NCI-H82 (cell line): ENCODE data around the gene OR5H1.
"Not testable (repeated sequence)": the region's sequence is repeated elsewhere in the genome, so short reads cannot be mapped to it uniquely, and the experiment has no call there.

ENCODE experiments used
- DNase-seq: peaks from one replicate; lab custom pipeline; 2025; lab: John Stamatoyannopoulos, UW

Gene OR5H1

GRCh38 chr3:98130421-98130820 is at the start of gene OR5H1:
Gene OR5H1 (plus strand): TSS chr3:98130721. CDS start chr3:98132698, 1,977 bp downstream.
- DNase-seq: no peak

DNA sequence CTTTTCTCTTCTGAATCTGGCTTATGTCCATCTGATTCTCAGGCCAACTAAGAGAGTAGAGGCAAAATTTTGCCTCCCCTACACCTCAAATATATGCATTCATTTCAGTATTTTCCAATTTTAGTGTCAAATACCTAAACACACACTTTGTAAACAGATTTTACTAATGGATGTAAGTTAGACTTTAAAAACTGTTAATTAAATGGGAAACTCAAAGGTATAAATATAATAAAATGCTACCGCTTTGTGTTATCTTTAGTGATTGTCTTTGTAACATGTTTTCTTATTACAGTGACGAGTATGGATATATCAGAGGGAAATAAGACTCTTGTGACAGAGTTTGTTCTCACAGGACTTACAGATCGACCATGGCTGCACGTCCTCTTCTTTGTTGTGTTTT is 43.6 kb upstream of the OR5H1 start, which contains the start of gene OR5AC2:
TSS of gene OR5AC2 (plus strand) at position 301 of the 400 bp plus-strand sequence. CDS start at position 301, 0 bp downstream.
- no peak for DNase-seq

- peak; percentile 72 for DNase-seq
Observed at GRCh38 chr3:98095882-98096281, 34.6 kb upstream of the OR5H1 start.

DNA sequence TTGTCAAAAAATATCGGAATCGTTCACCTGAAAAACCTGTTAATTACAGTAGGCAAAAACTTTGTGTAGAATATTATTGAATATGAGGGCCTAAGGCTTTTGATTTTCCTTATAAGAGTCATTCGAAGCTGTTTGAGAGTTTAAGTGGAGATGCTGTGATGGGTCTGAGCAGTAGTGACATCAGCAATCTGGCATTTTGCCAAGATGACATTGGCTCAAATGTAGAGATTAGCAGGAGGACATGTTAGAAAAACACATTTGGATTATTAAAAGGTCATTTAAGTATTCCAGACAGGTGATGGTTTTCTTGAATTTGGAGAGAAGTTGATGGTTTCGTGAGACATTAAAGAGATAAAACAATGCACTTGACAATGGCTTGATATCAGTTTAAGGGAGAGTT is 30.7 kb upstream of the OR5H1 start:
- peak; percentile 68 for DNase-seq

DNA sequence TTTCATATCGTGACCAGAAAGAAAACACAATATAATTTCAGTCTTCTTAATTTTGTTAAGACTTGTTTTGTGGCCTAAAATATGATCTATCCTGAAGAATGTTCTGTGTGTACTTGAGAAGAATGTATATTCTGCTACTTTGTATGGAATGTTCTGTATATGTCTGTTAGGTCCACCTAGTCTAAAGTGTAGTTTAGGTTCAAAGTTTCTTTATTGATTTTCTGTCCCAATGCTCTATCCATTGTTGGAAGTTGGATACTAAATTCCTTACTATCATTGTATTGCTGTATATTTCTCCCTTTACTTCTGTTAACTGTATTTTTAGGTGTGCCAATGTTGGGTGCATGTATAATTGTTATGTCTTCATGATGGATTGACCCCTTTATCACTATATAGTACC is 22.4 kb upstream of the OR5H1 start:
- no peak for DNase-seq

GRCh38 chr3:98109807-98110549 is 20.5 kb upstream of the OR5H1 start:
- no peak for DNase-seq

DNA sequence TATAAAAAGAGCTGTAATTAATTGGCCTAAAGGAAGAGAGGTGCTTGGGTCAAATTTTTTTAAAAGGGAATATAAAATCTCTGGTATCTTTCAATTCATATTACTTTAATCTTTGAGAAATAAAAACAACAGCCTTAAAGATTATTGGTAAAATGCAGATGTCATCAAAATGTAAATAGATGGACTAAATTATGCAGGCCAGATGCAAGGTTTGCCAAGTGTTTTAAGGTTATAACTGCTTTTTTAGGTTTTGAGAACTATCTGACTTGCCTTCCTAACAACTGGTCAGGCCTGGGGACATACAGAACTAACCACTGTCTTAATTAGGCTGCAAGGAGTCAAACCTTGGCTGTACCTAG is 20.0 kb upstream of the OR5H1 start:
- no peak for DNase-seq

GRCh38 chr3:98114264-98114663 is 16.3 kb upstream of the OR5H1 start:
- DNase-seq: peak; percentile 23

DNA sequence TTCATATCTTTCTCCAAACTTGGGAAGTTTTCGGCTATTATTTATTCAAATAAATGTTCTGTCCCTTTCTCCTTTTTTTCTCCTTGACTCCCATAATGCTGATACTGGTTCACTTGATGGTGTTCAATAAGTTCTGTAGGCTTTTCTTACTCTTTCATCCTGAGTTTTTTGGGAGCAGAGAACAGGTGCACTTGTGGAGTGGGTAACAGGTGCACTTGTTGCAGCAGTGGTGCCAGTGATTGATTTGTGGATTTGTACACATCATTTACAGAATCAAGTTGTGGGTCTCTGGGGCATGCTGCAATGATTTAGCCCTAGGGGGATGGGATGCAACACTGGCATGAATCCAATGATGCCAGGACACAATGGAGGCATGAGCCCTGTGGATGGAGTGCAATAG is 14.8 kb upstream of the OR5H1 start:
- no peak for DNase-seq

- DNase-seq: peak; percentile 8
Observed at GRCh38 chr3:98136631-98137030, 6.1 kb downstream of the OR5H1 start.

- DNase-seq: not testable (repeated sequence)
Observed at GRCh38 chr3:98137826-98138557, 7.5 kb downstream of the OR5H1 start.

- DNase-seq: no peak
Observed at GRCh38 chr3:98140531-98140930, 10.0 kb downstream of the OR5H1 start.

- no peak for DNase-seq
Observed at GRCh38 chr3:98147179-98147578, 16.7 kb downstream of the OR5H1 start, which contains the start of gene OR5H14. Gene OR5H14 (plus strand): TSS chr3:98147479. CDS start chr3:98149386, 1,907 bp downstream.

- DNase-seq: no peak
Observed at GRCh38 chr3:98148751-98149150, 18.2 kb downstream of the OR5H1 start.

DNA sequence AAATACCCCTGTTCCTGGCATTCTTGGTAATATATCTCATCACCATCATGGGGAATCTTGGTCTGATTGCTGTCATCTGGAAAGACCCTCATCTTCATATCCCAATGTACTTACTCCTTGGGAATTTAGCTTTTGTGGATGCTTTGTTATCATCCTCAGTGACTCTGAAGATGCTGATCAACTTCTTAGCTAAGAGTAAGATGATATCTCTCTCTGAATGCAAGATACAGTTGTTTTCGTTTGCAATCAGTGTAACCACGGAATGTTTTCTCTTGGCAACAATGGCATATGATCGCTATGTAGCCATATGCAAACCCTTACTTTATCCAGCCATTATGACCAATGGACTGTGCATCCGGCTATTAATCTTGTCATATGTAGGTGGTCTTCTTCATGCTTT is 18.9 kb downstream of the OR5H1 start:
- DNase-seq: not testable (repeated sequence)

GRCh38 chr3:98151241-98151640 is 20.7 kb downstream of the OR5H1 start:
- no peak for DNase-seq

- DNase-seq: no peak
Observed at GRCh38 chr3:98166396-98166795, 35.9 kb downstream of the OR5H1 start, which contains the start of gene OR5H15. Gene OR5H15 (plus strand): TSS chr3:98166696. CDS start chr3:98168700, 2,004 bp downstream.

- no peak for DNase-seq
Observed at GRCh38 chr3:98171071-98171470, 40.5 kb downstream of the OR5H1 start.

- DNase-seq: peak; percentile 48
Observed at GRCh38 chr3:98172621-98173020, 42.1 kb downstream of the OR5H1 start.

DNA sequence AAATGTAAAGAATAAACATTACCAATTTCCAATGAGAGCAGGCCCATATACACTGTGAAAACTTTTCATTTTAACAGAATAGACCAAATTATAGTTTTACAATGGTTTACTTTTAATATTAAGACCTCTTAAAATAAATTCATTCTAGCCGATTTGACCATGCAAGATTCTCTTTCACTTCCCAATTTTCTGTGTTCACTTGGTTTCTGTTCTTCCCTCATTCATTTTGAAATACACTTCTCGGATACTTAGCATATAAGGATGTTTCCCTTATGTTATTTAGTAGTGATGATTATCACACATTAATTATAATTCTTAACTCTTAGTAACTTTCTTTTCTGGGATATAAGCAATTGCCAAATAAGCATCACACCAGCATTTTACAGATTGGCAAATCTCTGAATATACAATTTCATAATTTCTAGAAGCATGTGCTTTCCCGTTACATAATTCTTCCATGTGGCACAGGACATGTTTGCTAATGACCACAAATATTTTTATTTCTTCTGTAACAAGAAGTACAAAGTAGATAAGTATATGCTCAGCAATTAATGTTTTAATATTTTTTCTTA is 49.9 kb downstream of the OR5H1 start:
- DNase-seq: no peak

DNA sequence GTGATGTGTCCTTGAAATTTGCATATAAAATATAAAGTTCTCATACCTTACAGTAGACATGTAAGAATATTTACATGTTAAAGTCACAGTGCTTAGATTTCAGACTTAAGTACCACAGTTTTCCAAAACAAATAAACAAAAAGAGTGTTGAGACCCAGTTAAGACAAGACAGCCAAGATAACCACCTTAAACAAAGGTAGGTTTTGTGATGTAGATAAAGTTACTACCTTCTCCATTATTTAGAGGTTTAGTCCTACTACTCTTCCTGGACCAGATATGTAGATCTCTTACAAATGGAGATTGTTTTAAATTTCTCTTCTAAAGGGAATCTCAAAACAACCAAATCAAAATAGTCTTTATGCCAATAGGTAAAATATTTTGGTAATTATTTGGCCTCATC is 51.7 kb downstream of the OR5H1 start:
- no peak for DNase-seq

GRCh38 chr3:98185180-98185579 is 54.7 kb downstream of the OR5H1 start:
- DNase-seq: peak; percentile 54
